HG02588 (cell line): ENCODE measurements around the gene SELENOS.
A peak's percentile ranks its signal among the peaks of the same experiment; 100 is the strongest.

ENCODE experiments used
- ATAC-seq: cut with Tn5 transposase; IDR thresholded peaks from one replicate; pipeline ENCODE4 v1.9.1; 2021; ENCODE audit warnings: mild to moderate bottlenecking, moderate library complexity; ENCODE audit not compliant: unreplicated experiment

Gene SELENOS

DNA sequence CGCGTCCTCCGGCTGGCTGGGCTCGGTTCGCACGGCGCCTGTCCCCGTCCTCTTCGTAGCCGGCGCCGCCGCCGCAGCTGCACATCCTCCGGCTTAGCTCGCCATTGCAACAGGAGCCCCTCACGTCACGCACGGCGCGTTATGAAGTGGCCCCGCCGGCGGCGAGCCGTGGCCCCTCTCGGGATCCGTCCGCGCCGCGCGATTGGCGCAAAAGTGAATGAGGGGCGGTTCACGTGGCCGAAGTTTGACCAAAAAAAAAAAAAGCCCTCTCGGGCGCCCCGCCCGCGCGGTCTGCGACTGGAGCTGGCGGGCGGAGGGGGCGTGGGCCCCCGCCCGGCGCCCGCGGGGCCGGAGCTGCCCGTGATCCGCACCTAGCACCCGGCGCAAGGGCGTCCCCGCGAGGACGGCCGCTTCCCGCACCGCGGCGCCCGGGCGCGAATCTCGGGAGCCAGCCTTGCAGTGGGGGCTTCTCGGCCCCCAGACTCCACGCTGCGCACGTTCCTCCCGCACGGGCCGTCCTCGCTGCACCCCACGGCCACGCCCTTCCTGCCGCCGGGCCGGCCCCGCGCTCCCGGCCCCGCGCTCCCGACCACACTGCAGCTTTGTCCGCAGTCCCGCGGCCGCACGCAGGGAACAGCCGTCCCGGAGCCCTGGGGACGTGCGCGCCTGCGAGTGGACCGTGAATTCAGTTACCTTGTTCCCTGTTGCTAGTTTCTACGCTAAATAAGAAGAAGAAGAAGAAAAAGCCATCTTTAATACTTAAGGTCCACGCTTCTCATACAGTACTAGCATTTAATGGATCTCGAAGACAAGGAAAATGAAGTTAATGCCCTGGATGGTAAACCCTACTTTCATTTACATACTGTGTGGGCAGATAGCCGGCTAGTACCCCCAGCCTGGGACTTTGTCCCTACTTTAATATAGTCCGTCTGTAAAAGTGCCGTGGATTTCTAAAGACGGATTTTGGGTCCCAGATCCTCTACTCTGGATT is 25.2 kb downstream of the SELENOS start, which contains the start of gene CHSY1:
Gene CHSY1, minus strand, starts transcription at position 219 of the 991 bp plus-strand sequence. CDS start 592 bp downstream, outside the sequence.
- peak; percentile 72 for ATAC-seq

GRCh38 chr15:101250873-101251829 is 26.1 kb downstream of the SELENOS start:
- peak; percentile 38 for ATAC-seq

DNA sequence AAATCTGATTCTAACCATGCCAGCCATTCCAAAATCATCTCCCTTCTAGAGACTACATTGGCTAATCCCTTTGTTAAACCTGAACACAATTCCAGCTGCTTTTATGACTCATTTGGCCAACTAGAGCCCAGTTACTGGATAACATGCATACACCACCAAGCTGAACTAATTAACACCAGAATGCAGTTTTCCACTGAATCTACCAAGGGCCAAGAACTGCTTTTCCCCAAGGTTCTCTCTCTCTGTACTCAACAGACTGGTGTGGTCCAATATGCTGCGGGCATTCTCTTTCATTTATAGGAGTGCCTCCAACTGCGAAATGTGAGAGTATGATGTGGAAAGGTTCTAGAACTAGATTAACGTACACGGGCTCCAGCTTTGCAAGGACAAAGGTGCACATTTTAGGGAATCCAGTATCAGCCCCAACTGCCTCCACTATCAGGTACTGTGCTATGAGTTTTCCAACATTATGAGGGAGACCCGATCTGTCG is 26.9 kb downstream of the SELENOS start:
- ATAC-seq = no peak

DNA sequence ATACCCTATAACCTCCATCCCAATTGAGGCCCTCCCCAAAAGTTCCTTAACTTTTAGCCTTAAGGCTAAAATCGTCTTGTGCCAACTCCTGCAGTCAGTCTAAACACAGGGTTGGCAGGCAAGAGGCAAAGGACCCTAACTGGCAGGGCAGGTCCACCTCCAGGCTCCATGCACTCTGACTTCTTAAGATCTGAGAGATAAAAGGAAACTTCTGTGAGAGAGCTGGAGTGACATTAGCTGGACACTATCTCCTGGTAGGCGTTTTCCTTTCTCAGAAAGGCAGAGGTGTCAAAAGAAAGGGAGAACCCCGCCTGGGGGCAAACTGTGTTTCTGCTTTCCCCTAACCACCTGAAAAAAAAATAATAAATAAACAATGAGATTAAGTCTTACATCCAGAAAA is 29.0 kb downstream of the SELENOS start:
- ATAC-seq = no peak

GRCh38 chr15:101246824-101247745 is 30.2 kb downstream of the SELENOS start:
- ATAC-seq = no peak

- ATAC-seq = no peak
These were observed 30.9 kb downstream of the SELENOS start for GRCh38 chr15:101246391-101246790.

DNA sequence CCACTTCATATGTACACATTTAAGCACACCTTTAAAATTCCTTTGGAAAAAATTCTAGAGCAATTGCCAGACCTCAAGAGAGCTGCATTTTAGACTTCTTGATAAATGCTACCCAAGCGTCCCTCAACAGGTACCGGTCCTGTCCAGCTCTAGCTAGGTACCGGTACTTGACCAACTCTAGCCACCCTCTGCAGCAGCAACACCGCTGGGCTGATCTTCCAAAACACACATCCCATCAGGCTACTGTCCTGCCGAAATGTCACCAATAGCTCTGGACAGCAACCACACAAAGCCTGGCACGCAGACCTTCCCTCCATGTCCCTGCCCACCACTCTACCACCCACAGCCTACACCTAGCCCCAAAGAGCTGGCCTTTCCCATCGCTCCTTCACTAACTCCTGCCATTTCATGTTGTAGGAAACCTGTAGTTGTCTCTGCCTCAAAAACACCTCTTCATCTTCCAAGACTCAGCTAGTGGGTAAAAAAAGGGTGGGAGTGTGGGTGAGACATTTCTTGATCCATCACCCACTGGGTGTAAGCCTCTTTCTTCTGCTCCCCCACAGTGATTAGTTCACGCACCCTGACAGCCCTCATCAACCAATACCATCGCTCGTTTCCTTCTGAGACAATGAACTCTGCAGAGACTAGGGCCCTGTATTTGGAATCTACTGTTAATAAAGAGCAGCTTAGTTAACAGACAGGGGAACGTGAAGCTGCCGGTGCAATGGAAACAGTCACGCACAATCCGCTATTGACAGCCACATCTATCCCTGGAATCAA is 32.2 kb downstream of the SELENOS start:
- no peak for ATAC-seq

DNA sequence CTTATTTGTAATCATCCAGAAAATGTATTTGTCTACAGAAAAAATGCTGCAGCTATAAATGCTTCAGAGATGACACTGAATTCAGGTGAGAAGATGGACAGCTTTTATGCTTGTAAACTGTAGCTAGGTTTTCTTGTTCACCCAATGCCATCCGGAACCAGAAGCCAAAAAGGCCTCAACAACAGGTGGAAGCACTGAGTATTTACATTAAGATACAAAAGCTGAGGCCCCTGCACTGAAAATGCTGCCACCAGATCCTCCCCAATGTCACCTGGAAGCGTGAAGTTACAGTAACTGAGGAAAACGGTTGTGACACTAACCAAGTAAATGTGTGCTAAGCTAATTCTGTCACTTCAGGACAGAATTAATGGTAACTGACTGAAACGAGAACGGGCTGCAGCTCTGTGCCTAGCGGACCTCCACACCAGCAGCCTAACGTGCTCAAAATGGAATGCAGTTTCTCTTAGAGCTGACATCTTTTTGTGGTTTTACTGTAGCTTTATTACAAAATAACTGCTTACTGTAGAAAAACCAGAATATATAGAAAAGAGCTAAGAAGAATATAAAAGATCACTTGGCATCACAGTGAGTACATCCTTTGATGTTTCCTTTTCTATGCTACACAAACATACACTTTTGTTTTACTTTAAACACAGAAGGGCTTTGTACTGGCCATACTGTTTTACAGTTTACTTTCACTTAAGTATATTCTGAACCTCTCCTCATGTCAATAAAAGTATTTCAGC is 33.1 kb downstream of the SELENOS start:
- ATAC-seq = no peak

DNA sequence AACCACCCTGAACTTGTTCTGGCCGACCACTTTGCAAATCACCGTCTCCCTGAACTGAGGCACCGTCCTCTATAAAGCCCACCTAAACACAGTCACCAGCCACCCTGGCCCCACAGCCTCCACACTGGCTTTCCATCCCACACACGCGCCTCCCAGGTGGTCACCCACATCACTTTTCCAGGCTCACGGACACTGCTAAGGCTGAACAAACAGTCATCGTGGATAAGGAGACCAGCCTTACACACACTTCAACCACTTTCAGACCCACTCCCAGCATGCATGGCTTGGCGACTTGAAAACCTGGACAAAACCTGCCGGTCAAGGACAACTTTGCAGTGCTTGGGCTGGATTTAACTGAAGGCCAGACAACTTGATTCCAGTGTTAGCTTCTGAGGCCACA is 33.9 kb downstream of the SELENOS start:
- ATAC-seq = no peak

- no peak for ATAC-seq
These were observed 34.3 kb downstream of the SELENOS start for GRCh38 chr15:101242999-101243336.

DNA sequence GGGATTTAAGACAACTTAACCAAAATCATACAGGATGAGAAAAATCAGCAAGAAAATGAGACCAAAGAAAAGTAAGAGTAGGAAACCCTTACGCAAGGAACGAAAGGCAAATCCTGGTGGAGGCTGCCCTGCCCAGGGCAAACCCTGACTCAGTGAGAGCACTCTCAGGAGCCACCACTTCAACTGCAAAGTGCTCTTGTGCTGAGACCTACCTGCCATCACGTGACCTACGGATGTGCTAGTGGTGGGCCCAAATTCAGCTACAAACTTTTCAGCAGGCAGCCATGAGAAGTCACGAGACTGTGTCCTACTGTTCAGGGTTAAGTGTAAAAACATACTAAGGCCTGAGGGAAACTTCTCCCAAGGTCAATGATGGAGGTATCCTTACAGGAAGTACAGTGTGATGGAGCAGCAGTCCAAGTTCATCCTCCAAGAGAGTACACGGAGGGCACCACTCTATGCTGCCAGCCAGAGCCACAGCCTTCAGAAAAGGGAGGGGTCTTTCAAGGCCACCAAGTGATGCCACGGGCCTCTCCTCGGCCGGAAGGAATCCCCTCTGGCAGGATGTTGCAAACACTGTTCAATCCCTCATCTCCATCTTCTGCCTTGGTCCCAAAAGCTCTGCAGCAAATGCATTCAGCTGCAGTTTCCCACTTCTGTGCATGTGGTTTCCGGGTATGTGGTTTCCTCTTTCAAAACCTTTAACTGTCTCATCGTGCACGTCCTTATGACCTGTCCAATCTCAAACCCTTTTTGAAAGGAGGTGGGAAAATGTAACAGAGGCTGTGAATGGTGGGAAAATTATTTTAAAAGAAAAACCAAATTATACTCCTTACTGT is 34.9 kb downstream of the SELENOS start:
- ATAC-seq = peak; percentile 67

- ATAC-seq = no peak
These were observed 36.9 kb downstream of the SELENOS start for GRCh38 chr15:101240358-101240757.

DNA sequence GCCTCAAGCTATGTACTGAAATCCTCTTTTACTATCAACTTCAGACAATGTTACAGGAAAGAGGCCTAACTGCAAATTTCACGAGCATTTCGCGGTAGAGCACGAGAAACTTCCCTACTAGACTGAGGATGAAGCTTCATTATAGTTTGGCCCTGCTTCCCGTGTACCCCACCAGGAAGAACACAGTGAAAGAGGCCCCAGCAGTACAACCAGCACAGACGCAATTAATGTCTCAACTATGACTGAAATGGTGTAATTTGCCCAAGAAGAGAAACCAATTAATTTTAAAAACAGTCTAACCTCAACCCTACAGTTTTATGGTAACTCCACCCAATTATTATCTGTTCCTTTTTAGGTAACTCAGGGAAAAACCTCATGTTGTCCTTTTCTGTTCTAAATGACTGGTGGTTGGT is 37.6 kb downstream of the SELENOS start:
- ATAC-seq = no peak

DNA sequence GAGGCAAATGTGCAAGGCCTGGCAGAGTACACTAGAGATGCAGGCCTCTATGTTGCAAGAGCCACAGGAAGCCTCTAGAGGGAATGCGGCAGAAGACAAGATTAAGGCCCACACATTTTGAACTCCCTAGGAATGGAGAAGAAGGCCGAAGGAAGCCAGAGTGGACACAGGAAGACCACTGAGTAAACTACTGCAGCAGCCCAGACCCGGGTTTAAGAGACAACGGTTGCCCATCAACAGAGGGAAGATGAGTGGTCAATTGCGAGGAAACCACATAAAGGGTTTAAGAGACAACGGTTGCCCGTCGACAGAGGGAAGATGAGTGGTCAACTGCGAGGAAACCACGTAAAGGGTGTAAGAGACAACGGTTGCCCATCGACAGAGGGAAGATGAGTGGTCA is 40.0 kb downstream of the SELENOS start:
- ATAC-seq = no peak

GRCh38 chr15:101233651-101234280 is 43.5 kb downstream of the SELENOS start:
- no peak for ATAC-seq

DNA sequence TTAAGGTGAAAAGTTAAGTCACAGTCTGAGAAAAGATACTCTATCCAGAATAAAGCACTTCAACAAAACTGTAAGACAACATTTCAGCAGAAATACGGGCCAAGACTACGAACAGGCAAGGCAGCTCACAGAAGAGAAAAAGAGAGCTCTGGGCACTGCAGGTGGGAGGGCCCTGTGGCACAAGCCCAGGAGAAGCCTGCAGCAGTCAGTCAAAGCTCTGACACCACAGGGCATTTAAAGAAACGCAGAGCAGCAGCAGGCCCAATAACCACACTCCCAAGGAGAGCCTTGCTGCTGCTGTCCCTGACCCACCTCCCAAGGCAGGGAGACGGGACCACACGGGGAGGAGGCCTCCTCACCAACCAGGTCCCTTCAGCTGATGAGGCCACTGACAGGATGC is 44.6 kb downstream of the SELENOS start:
- no peak for ATAC-seq

DNA sequence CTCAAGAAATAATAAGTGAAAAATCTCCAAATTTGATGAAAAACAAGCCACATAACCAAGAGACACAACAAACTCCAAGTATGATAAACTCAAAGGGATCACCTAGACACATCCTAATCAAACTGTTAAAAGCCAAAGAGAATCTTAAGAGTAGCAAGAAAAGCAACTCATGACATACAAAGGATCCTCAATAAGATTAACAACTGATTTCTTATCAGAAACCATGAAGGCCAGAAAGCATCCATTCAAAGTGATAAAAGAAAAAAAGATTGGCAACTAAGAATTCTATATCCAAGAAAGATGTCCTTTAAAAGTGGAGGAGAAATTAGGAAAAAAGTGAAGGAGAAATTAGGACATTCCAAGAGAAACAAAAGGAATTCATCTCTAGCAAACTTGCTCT is 49.0 kb downstream of the SELENOS start:
- ATAC-seq = no peak
